ENCODE results near the gene TRIO. TPM values are rescaled to one million over a fixed set of nuclear protein-coding genes. Genes with fewer than 3 reads are reported as not detected.
"Not testable (repeated sequence)": the region's sequence is repeated elsewhere in the genome, so short reads cannot be mapped to it uniquely, and the experiment has no call there.

Gene TRIO
- total RNA-seq, 1 experiment from 2014 or later = 50.9 TPM

- DNase-seq (ENCODE audit: low spot score) = peak; percentile 59
These were observed 42.4 kb downstream of the TRIO start for GRCh38 chr5:14185326-14186058.

GRCh38 chr5:14186059-14186830, 43.1 kb downstream of the TRIO start:
- DNase-seq (ENCODE audit: low spot score) = peak; percentile 42

GRCh38 chr5:14187157-14187556, 44.0 kb downstream of the TRIO start:
- DNase-seq (ENCODE audit: low spot score) = no peak

- DNase-seq (ENCODE audit: low spot score) = peak; percentile 61
These were observed 44.5 kb downstream of the TRIO start for GRCh38 chr5:14187660-14188059.

- DNase-seq (ENCODE audit: low spot score) = no peak
These were observed 45.6 kb downstream of the TRIO start for GRCh38 chr5:14188778-14189177.

- DNase-seq (ENCODE audit: low spot score) = no peak
These were observed 46.5 kb downstream of the TRIO start for GRCh38 chr5:14189680-14190079.

GRCh38 chr5:14190194-14191164, 47.3 kb downstream of the TRIO start:
- DNase-seq (ENCODE audit: low spot score) = peak; percentile 94

GRCh38 chr5:14191325-14191724, 48.2 kb downstream of the TRIO start:
- peak; percentile 52 for DNase-seq (ENCODE audit: low spot score)

GRCh38 chr5:14193496-14193895, 50.4 kb downstream of the TRIO start:
- no peak for DNase-seq (ENCODE audit: low spot score)

- DNase-seq (ENCODE audit: low spot score) = no peak
These were observed 52.4 kb downstream of the TRIO start for GRCh38 chr5:14195588-14195987.

GRCh38 chr5:14197056-14197455, 53.9 kb downstream of the TRIO start:
- no peak for DNase-seq (ENCODE audit: low spot score)

GRCh38 chr5:14199902-14200301, 56.8 kb downstream of the TRIO start:
- no peak for DNase-seq (ENCODE audit: low spot score)

GRCh38 chr5:14200312-14200990, 57.3 kb downstream of the TRIO start:
- DNase-seq (ENCODE audit: low spot score) = no peak

- peak; percentile 55 for DNase-seq (ENCODE audit: low spot score)
These were observed 58.3 kb downstream of the TRIO start for GRCh38 chr5:14201325-14202045.

GRCh38 chr5:14202462-14202861, 59.3 kb downstream of the TRIO start:
- DNase-seq (ENCODE audit: low spot score) = peak; percentile 35

- DNase-seq (ENCODE audit: low spot score) = no peak
These were observed 61.0 kb downstream of the TRIO start for GRCh38 chr5:14204011-14204670.

GRCh38 chr5:14204785-14205321, 61.7 kb downstream of the TRIO start:
- DNase-seq (ENCODE audit: low spot score) = peak; percentile 88

- no peak for DNase-seq (ENCODE audit: low spot score)
These were observed 63.0 kb downstream of the TRIO start for GRCh38 chr5:14206028-14206725.

GRCh38 chr5:14207428-14207827, 64.3 kb downstream of the TRIO start:
- not testable (repeated sequence) for DNase-seq (ENCODE audit: low spot score)
